OCI-LY7 (cell line): ENCODE data around the gene DGKB.

Experiments used
- CTCF ChIP-seq: fragments of 200-600 bp; sonication (generic); conservative IDR thresholded peaks from 2 replicates; pipeline ENCODE4 v1.5.1; 2014; ENCODE audit warnings: mild to moderate bottlenecking, antibody characterized with exemption, low read length, moderate library complexity, mixed read lengths
- EZH2phosphoT487 ChIP-seq: fragments of 200-600 bp; sonication (generic); IDR thresholded peaks from 2 replicates; pipeline ENCODE4 v1.6.1; 2018; ENCODE audit warnings: low read depth, borderline replicate concordance, mild to moderate bottlenecking, mixed run types, antibody characterized with exemption, low read length, moderate library complexity, mixed read lengths

- no peak for TF ChIP-seq CTCF
- no peak for TF ChIP-seq EZH2phosphoT487
These were observed 755.0 kb downstream of the DGKB start for GRCh38 chr7:14147532-14147931.
